Upper lobe of left lung (tissue), 6 donors: ENCODE measurements around the gene MDM2. TPM values are rescaled to one million over a fixed set of nuclear protein-coding genes. Genes with fewer than 3 reads are reported as not detected.

Experiments
- ATAC-seq, 2 donors: fragments of 200-7000 bp; cut with Tn5 transposase; one replicate each; pipeline ENCODE4 v1.9.1; 2022; ENCODE audit warnings: mild to moderate bottlenecking in 2 of 2, moderate library complexity in 2 of 2; ENCODE audit not compliant: low FRiP score in 2 of 2
- DNase-seq, 2 donors: peaks; one replicate each; pipeline ENCODE4 v3.0.0-alpha.2; 2019 to 2020
- H3K27ac ChIP-seq, 4 donors: fragments of 200-600 bp; sonication (generic); one replicate each; pipeline ENCODE4 v1.5.1; 2016 to 2019
- H3K27me3 ChIP-seq, 4 donors: fragments of 200-600 bp; sonication (generic); one replicate each; pipeline ENCODE4 v1.5.1; 2017 to 2019
- H3K36me3 ChIP-seq, 4 donors: fragments of 200-600 bp; sonication (generic); one replicate each; pipeline ENCODE4 v1.5.1; 2016 to 2019
- H3K4me1 ChIP-seq, 4 donors: fragments of 200-600 bp; sonication (generic); one replicate each; pipeline ENCODE4 v1.5.1; 2018 to 2019
- H3K4me3 ChIP-seq, 4 donors: fragments of 200-600 bp; sonication (generic); one replicate each; pipeline ENCODE4 v1.5.1; 2017 to 2019; ENCODE audit warnings: mild to moderate bottlenecking in 2 of 4, moderate library complexity in 1 of 4
- H3K9me3 ChIP-seq, 4 donors: fragments of 200-600 bp; sonication (generic); one replicate each; pipeline ENCODE4 v1.5.1; 2018 to 2019
- CTCF ChIP-seq, 6 experiments: fragments of 450-650 bp in 4 of 6; fragments of 200-600 bp in 2 of 6; sonication (generic) in 2 of 6; IDR thresholded peaks; one replicate each; pipeline ENCODE4 v1.5.1; 2016 to 2019; ENCODE audit warnings: antibody characterized with exemption in 6 of 6
- EP300 ChIP-seq, 4 donors: sonication (generic); formaldehyde crosslinking; IDR thresholded peaks; one replicate each; pipeline ENCODE4 v1.5.1; 2017; ENCODE audit warnings: antibody characterized with exemption in 4 of 4, control low read depth in 2 of 4
- POLR2A ChIP-seq, 4 donors: fragments of 450-650 bp; IDR thresholded peaks; one replicate each; pipeline ENCODE4 v1.5.1; 2016 to 2017; ENCODE audit warnings: antibody characterized with exemption in 4 of 4, mild to moderate bottlenecking in 2 of 4
- POLR2AphosphoS5 ChIP-seq, 2 donors: sonication (generic); formaldehyde crosslinking; IDR thresholded peaks; one replicate each; pipeline ENCODE4 v1.5.1; 2017; ENCODE audit warnings: antibody characterized with exemption in 2 of 2
- WGBS, 2 donors: methylation state at CpG; one replicate each; pipeline ENCODE4 v1.1.5; 2017 to 2018; 5-methylcytosine and 5-hydroxymethylcytosine counted together
- total RNA-seq, 6 donors: library from RNA; depleted of rRNA in 4 of 6; stranded (reverse); fragments of >200 nt in 4 of 6; gene quantifications; one replicate each; pipeline versions ENCODE4 v1.1.0 to v1.2.1, GENCODE V29; 2016 to 2021
- donor health status: DM: no; HTN: no; CAD: no; lungs with moderate emphysema.
- donor health status: DM: no; HTN: yes; CAD: no; lungs with severe emphysema.

The MDM2 gene
- total RNA-seq, result 100 to 1,000 TPM in 3 of 6 donors, 10 to 100 TPM in 3; 64.6 to 162 (median 108) TPM

- Histone ChIP-seq H3K36me3 (peaks cover 0 to 23% (median 8%) of the 10 kb centered on the region in 4 donors), H3K9me3 (no peaks in the 10 kb centered on the region), H3K27ac (peak within 1 kb of the TSS; percentile 96 to 99 (median 97)), H3K4me3 (peak within 1 kb of the TSS; percentile 71 to 92 (median 85)), H3K27me3 (no peaks in the 10 kb centered on the region), H3K4me1 (peaks cover 14 to 39% (median 23%) of the 10 kb centered on the region in 4 donors)
- TF ChIP-seq EP300 (IDR thresholded peaks at IDR 0.05) (peak in 1 of 4 donors; percentile 50), CTCF (IDR thresholded peaks at IDR 0.05) (peak; percentile 60 to 96 (median 95)), POLR2AphosphoS5 (IDR thresholded peaks at IDR 0.05) (peak; percentile 90 to 92), POLR2A (IDR thresholded peaks at IDR 0.05) (peak in 3 of 4 donors; percentile 74 to 96 (median 82))
- 1% methylated on average over 15 to 36 of the region's 72 CpGs for WGBS, 2 donors
- ATAC-seq, result peak; percentile 95 to 98
- DNase-seq, result peak; percentile 97 to 100
Observed at GRCh38 chr12:68807576-68808387, at the start of gene MDM2. Gene MDM2 (plus strand): TSS chr12:68808177. CDS start chr12:68808478, 301 bp downstream.

- no peak for TF ChIP-seq EP300 (IDR thresholded peaks at IDR 0.05)
- no peak for TF ChIP-seq CTCF (IDR thresholded peaks at IDR 0.05)
- TF ChIP-seq POLR2A (IDR thresholded peaks at IDR 0.05), result no peak
- no peak for TF ChIP-seq POLR2AphosphoS5 (IDR thresholded peaks at IDR 0.05)
- Histone ChIP-seq H3K4me1 (no peaks in the 10 kb centered on the region), H3K4me3 (no peak overlapping the region), H3K9me3 (no peaks in the 10 kb centered on the region), H3K27me3 (no peaks in the 10 kb centered on the region), H3K27ac (no peak overlapping the region), H3K36me3 (peaks cover 0 to 44% (median 14%) of the 10 kb centered on the region in 4 donors)
- 82 to 88% methylated on average over 5 of the region's 5 CpGs for WGBS, 2 donors
- ATAC-seq (no peak), DNase-seq (no peak)
Observed at GRCh38 chr12:68759852-68760251, 48.1 kb upstream of the MDM2 start.

GRCh38 chr12:68760806-68761441 is 47.1 kb upstream of the MDM2 start:
- H3K4me3 ChIP-seq, result no peak overlapping the region
- WGBS, 2 donors, result 88 to 94% methylated on average over 7 of the region's 7 CpGs
- no peaks in the 10 kb centered on the region for H3K27me3 ChIP-seq
- H3K27ac ChIP-seq, result no peak overlapping the region
- ATAC-seq, result no peak
- H3K4me1 ChIP-seq, result no peaks in the 10 kb centered on the region
- no peak for DNase-seq
- no peaks in the 10 kb centered on the region for H3K9me3 ChIP-seq
- peaks cover 0 to 39% (median 8%) of the 10 kb centered on the region in 4 donors for H3K36me3 ChIP-seq
- TF ChIP-seq POLR2AphosphoS5 (IDR thresholded peaks at IDR 0.05), result no peak

GRCh38 chr12:68761442-68761812 is 46.5 kb upstream of the MDM2 start:
- no peaks in the 10 kb centered on the region for H3K27me3 ChIP-seq
- no peak for TF ChIP-seq EP300 (IDR thresholded peaks at IDR 0.05)
- no peak for TF ChIP-seq POLR2AphosphoS5 (IDR thresholded peaks at IDR 0.05)
- no peak for TF ChIP-seq POLR2A (IDR thresholded peaks at IDR 0.05)
- TF ChIP-seq CTCF (IDR thresholded peaks at IDR 0.05), result no peak
- H3K9me3 ChIP-seq, result no peaks in the 10 kb centered on the region
- H3K4me1 ChIP-seq, result no peaks in the 10 kb centered on the region
- peaks cover 0 to 40% (median 8%) of the 10 kb centered on the region in 4 donors for H3K36me3 ChIP-seq
- no peak overlapping the region for H3K27ac ChIP-seq
- H3K4me3 ChIP-seq, result no peak overlapping the region
- 91 to 99% methylated on average over 3 of the region's 3 CpGs for WGBS, 2 donors
- DNase-seq, result no peak
- no peak for ATAC-seq

- WGBS, 2 donors, result 87 to 88% methylated on average over 8 of the region's 8 CpGs
- Histone ChIP-seq H3K9me3 (no peaks in the 10 kb centered on the region), H3K36me3 (peaks cover 0 to 46% (median 12%) of the 10 kb centered on the region in 4 donors), H3K27me3 (no peaks in the 10 kb centered on the region), H3K27ac (no peak overlapping the region), H3K4me3 (no peak overlapping the region), H3K4me1 (no peaks in the 10 kb centered on the region)
- DNase-seq, result no peak
- no peak for ATAC-seq
- TF ChIP-seq EP300 (IDR thresholded peaks at IDR 0.05) (no peak), POLR2A (IDR thresholded peaks at IDR 0.05) (no peak), CTCF (IDR thresholded peaks at IDR 0.05) (no peak), POLR2AphosphoS5 (IDR thresholded peaks at IDR 0.05) (no peak)
Observed at GRCh38 chr12:68761901-68762630, 45.9 kb upstream of the MDM2 start.
